K562 (cell line): Measurements from ENCODE around the gene ROR2. TPM values are rescaled to one million over a fixed set of nuclear protein-coding genes. Genes with fewer than 3 reads are reported as not detected.

Experiments
- ATAC-seq: fragments of 200-7000 bp; cut with Tn5 transposase; 3 replicates; pipeline ENCODE4 v1.9.1; 2020; ENCODE audit warnings: moderate library complexity
- BruUV-seq: library from RNA; stranded (reverse); fragments of 400-500 nt; replicated peaks from 2 replicates; lab custom pipeline; 2021; lab: Mats Ljungman, UMichigan
- CTCF ChIA-PET: fragments of 300-600 bp; formaldehyde crosslinking; extraction: SDS; loops from one replicate; lab custom pipeline; 2021; ENCODE audit warnings: low intra/inter-chr PET ratio; lab: Yijun Ruan, JAX
- POLR2A ChIA-PET: fragments of 300-600, 350-650 bp; sonication (Branson Sonifier 250); formaldehyde crosslinking; extraction: SDS; loops from one replicate; lab custom pipeline; 2021; ENCODE audit warnings: antibody characterized with exemption, inconsistent platforms; lab: Yijun Ruan, JAX
- DNase-seq, 4 experiments: peaks; one replicate each; pipeline versions ENCODE4 v3.0.0 to v3.0.0-alpha.2; 2011 to 2018; ENCODE audit warnings: low spot score in 3 of 4, mixed read lengths in 3 of 4; ENCODE audit errors: extremely low read depth in 1 of 4
- FAIRE-seq: peaks from 2 replicates; lab custom pipeline; 2011; peaks lifted over from hg19 to GRCh38; lab: Jason Lieb, UNC
- H2AFZ ChIP-seq: 2 replicates; pipeline ENCODE4 v1.6.0; 2011; ENCODE audit warnings: low read depth, low read length, control low read depth, inconsistent platforms
- H3K27ac ChIP-seq: fragments of 200-600 bp; 3 replicates; pipeline ENCODE4 v1.8.0; 2011; ENCODE audit warnings: low read depth, mild to moderate bottlenecking, control low read depth, inconsistent platforms, low read length, moderate library complexity, mixed read lengths; ENCODE audit errors: extremely low read depth
- H3K27me3 ChIP-seq, 2 experiments: fragments of 300-600 bp in 1 of 2; 2 replicates in 1 of 2; 3 replicates in 1 of 2; pipeline versions ENCODE4 v1.6.0 to v1.8.0; 2011; ENCODE audit warnings: inconsistent platforms in 2 of 2, low read length in 2 of 2, mild to moderate bottlenecking in 1 of 2, mixed read lengths in 1 of 2, moderate library complexity in 1 of 2; ENCODE audit not compliant: control insufficient read depth in 2 of 2, insufficient read depth in 2 of 2
- H3K36me3 ChIP-seq: fragments of 300-600 bp; 3 replicates; pipeline ENCODE4 v1.8.0; 2011; ENCODE audit warnings: mild to moderate bottlenecking, low read length, inconsistent platforms; ENCODE audit not compliant: control insufficient read depth, insufficient read depth
- H3K4me1 ChIP-seq, 2 experiments: fragments of 200-600 bp in 1 of 2; replicated peaks in 1 of 2; 2 replicates in 1 of 2; 3 replicates in 1 of 2; pipeline versions ENCODE4 v1.5.1 to v1.8.0; 2011; ENCODE audit warnings: inconsistent platforms in 2 of 2, low read length in 2 of 2, mild to moderate bottlenecking in 1 of 2, mixed read lengths in 1 of 2, moderate library complexity in 1 of 2; ENCODE audit not compliant: control insufficient read depth in 2 of 2, insufficient read depth in 2 of 2
- H3K4me2 ChIP-seq: 2 replicates; pipeline ENCODE4 v1.6.1; 2011; ENCODE audit warnings: low read length, control low read depth, inconsistent platforms, mixed read lengths; ENCODE audit not compliant: insufficient read depth
- H3K4me3 ChIP-seq: fragments of 200-600 bp; sonication (generic), shearing (Covaris generic); 2 replicates; pipeline ENCODE4 v1.5.1; 2016; ENCODE audit warnings: control low read depth, inconsistent platforms
- H3K79me2 ChIP-seq: fragments of 200-600 bp; 3 replicates; pipeline ENCODE4 v1.8.0; 2011; ENCODE audit warnings: low read length, inconsistent platforms; ENCODE audit not compliant: control insufficient read depth, insufficient read depth
- H3K9ac ChIP-seq, 2 experiments: 2 replicates each; pipeline versions ENCODE4 v1.6.0 to v1.6.1; 2011; ENCODE audit warnings: low read depth in 2 of 2, low read length in 2 of 2, control low read depth in 1 of 2, inconsistent platforms in 1 of 2, mild to moderate bottlenecking in 1 of 2, mixed read lengths in 1 of 2; ENCODE audit not compliant: insufficient read depth in 1 of 2
- H3K9me1 ChIP-seq: one replicate; pipeline ENCODE4 v1.6.0; 2011; ENCODE audit warnings: inconsistent platforms, mild to moderate bottlenecking, low read length, moderate library complexity; ENCODE audit not compliant: control insufficient read depth, insufficient read depth
- H3K9me3 ChIP-seq: replicated peaks from 2 replicates; pipeline ENCODE4 v1.5.1; 2011; ENCODE audit warnings: low read depth, low read length, inconsistent platforms; ENCODE audit not compliant: control insufficient read depth, insufficient read depth
- H4K20me1 ChIP-seq: replicated peaks from 2 replicates; pipeline ENCODE4 v1.6.1; 2011; ENCODE audit warnings: low read length, inconsistent platforms, mixed read lengths; ENCODE audit not compliant: control insufficient read depth, insufficient read depth
- ESRRB ChIP-seq: fragments of 250-450 bp; sonication (Bioruptor Pico); IDR thresholded peaks from 2 replicates; pipeline ENCODE4 v1.5.0; 2020; ENCODE audit warnings: mild to moderate bottlenecking, moderate library complexity, borderline replicate concordance
- NFATC3 ChIP-seq: fragments of 450-650 bp; IDR thresholded peaks from 2 replicates; pipeline ENCODE4 v1.6.1; 2017; ENCODE audit warnings: mild to moderate bottlenecking
- XRCC4 ChIP-seq: IDR thresholded peaks from one replicate; pipeline ENCODE4 v1.6.1; 2011; ENCODE audit not compliant: insufficient read depth, insufficient read length; ENCODE audit errors: extremely low read depth
- ZNF384 ChIP-seq: IDR thresholded peaks from 2 replicates; pipeline ENCODE4 v1.6.1; 2012; ENCODE audit warnings: low read depth, low read length, improper control_type of control experiment
- WGBS: fragments of 100-300 bp; shearing (Covaris generic); methylation state at CpG from one replicate; pipeline ENCODE4 v1.1.6; 2016; ENCODE audit warnings: low coverage, mixed read lengths; ENCODE audit not compliant: insufficient coverage; ENCODE audit errors: missing lambda C conversion rate; 5-methylcytosine and 5-hydroxymethylcytosine counted together
- in situ Hi-C: fragments of 300-500 bp; cut with MboI; formaldehyde crosslinking; loops from 4 replicates; pipeline ENCODE4 v1.15.0; 2018; ENCODE audit warnings: inconsistent platforms, mixed read lengths
- intact Hi-C: fragments of 100-400 bp; cut with micrococcal nuclease; formaldehyde crosslinking; loops from 2 replicates; pipeline ENCODE4 v1.14.2; 2022
- polyA plus RNA-seq, 8 experiments: library from polyadenylated mRNA; depleted of rRNA in 4 of 8; stranded (reverse) in 5 of 8; unstranded in 3 of 8; fragments of >200 nt; fragmentation: Nextera tagmentation in 2 of 8; fragmentation: Illumina TruSeq in 1 of 8; extraction: Ambion mirVana in 2 of 8; extraction: Trizol in 1 of 8; gene quantifications; 2 replicates each; pipeline versions ENCODE4 v1.2.1 to v1.2.3, GENCODE V29; 2011 to 2014; ENCODE audit warnings: inconsistent platforms in 1 of 8, missing spikeins in 1 of 8
- total RNA-seq, 7 experiments: library from RNA; depleted of rRNA in 6 of 7; stranded (reverse); fragments of >200 nt in 6 of 7; fragmentation: Illumina TruSeq in 2 of 7; extraction: Trizol in 2 of 7; gene quantifications; 2 replicates each; pipeline versions ENCODE4 v1.2.1 to v1.2.3, GENCODE V29; 2011 to 2021; ENCODE audit warnings: low replicate concordance in 1 of 7
- TF ChIP-seq, protein P1 (sequence below), 2 experiments: fragments of 200-800 bp in 1 of 2; sonication (Bioruptor generic) in 1 of 2; sonication (generic) in 1 of 2; formaldehyde crosslinking in 1 of 2; IDR thresholded peaks in 1 of 2; conservative IDR thresholded peaks in 1 of 2; 2 replicates each; pipeline versions ENCODE4 v1.5.0 to v1.6.1; 2016 to 2020; ENCODE audit warnings: missing compliant biosample characterization in 1 of 2, missing genetic modification characterization in 1 of 2, missing genetic modification reagents in 1 of 2
- TF ChIP-seq, protein P2 (sequence below): fragments of 250-450 bp; sonication (Bioruptor Pico); IDR thresholded peaks from 2 replicates; pipeline ENCODE4 v1.8.0; 2021; ENCODE audit warnings: moderate library complexity, mild to moderate bottlenecking, inconsistent platforms
- TF ChIP-seq, protein P3 (sequence below): fragments of 250-450 bp; sonication (Bioruptor Pico); IDR thresholded peaks from 2 replicates; pipeline ENCODE4 v1.4.0; 2020; ENCODE audit warnings: borderline replicate concordance
- TF ChIP-seq, protein P4 (sequence below): conservative IDR thresholded peaks from 2 replicates; pipeline ENCODE4 v1.6.1; 2011; ENCODE audit warnings: low read depth, mild to moderate bottlenecking, low read length; ENCODE audit not compliant: control insufficient read depth
- TF ChIP-seq, protein P5 (sequence below): fragments of 450-650 bp; formaldehyde crosslinking; IDR thresholded peaks from 2 replicates; pipeline ENCODE4 v1.4.0; 2020; ENCODE audit warnings: mild to moderate bottlenecking

Gene ROR2
- total and polyA plus RNA-seq, 9 of the 15 experiments (the other 6 are each of a cell fraction or from before 2014, with no cell fraction given) = 5.6 to 33.8 (median 15.3) TPM

DNA sequence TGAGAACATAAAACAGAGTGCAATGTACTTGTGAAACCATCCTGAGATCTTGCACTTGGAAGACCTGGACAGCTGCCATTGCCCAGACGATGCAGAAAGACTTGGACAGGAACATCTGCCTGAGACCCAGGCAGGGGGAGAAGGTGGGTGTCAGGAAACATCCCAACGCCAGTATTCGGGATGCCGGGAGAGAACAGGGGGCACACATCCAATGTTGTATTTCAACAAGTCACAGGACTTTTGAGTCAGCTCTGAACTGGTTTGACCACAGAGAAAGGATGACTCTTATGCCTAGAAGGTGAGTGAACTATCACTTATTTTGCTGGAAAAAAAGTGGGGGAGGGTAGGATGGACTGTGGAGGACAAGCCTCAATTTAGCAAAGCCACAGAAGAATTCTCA, 124.6 kb downstream of the ROR2 start:
- Histone ChIP-seq H3K27me3 (no peaks in the 10 kb centered on the region), H3K36me3 (no peaks in the 10 kb centered on the region), H2AFZ (no peak overlapping the region), H3K27ac (no peak overlapping the region), H3K4me1 (0 out of 5 replicates have a peak, but pooled peaks cover 0 to 4% of the 10 kb centered on the region in 2 experiments), H3K9me1 (no peaks in the 10 kb centered on the region), H3K79me2 (peaks cover 44% of the 10 kb centered on the region), H3K9ac (no peak overlapping the region), H3K4me3 (no peak overlapping the region), H3K9me3 (no peaks in the 10 kb centered on the region), H4K20me1 (no peaks in the 10 kb centered on the region), H3K4me2 (no peak overlapping the region)
- TF ChIP-seq NFATC3 (no peak), ZNF384 (no peak), ESRRB (CRISPR knock-in tag) (no peak), XRCC4 (no peak)
- TF ChIP-seq, protein P1, sequence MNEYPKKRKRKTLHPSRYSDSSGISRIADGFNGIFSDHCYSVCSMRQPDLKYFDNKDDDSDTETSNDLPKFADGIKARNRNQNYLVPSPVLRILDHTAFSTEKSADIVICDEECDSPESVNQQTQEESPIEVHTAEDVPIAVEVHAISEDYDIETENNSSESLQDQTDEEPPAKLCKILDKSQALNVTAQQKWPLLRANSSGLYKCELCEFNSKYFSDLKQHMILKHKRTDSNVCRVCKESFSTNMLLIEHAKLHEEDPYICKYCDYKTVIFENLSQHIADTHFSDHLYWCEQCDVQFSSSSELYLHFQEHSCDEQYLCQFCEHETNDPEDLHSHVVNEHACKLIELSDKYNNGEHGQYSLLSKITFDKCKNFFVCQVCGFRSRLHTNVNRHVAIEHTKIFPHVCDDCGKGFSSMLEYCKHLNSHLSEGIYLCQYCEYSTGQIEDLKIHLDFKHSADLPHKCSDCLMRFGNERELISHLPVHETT (CRISPR knock-in tag; conservative IDR thresholded peaks at IDR 0.05 in 1 of 2, IDR thresholded peaks at IDR 0.05 in 1 of 2) = no peak
- TF ChIP-seq, protein P2, sequence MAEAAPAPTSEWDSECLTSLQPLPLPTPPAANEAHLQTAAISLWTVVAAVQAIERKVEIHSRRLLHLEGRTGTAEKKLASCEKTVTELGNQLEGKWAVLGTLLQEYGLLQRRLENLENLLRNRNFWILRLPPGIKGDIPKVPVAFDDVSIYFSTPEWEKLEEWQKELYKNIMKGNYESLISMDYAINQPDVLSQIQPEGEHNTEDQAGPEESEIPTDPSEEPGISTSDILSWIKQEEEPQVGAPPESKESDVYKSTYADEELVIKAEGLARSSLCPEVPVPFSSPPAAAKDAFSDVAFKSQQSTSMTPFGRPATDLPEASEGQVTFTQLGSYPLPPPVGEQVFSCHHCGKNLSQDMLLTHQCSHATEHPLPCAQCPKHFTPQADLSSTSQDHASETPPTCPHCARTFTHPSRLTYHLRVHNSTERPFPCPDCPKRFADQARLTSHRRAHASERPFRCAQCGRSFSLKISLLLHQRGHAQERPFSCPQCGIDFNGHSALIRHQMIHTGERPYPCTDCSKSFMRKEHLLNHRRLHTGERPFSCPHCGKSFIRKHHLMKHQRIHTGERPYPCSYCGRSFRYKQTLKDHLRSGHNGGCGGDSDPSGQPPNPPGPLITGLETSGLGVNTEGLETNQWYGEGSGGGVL (CRISPR knock-in tag) = no peak
- TF ChIP-seq, protein P3, sequence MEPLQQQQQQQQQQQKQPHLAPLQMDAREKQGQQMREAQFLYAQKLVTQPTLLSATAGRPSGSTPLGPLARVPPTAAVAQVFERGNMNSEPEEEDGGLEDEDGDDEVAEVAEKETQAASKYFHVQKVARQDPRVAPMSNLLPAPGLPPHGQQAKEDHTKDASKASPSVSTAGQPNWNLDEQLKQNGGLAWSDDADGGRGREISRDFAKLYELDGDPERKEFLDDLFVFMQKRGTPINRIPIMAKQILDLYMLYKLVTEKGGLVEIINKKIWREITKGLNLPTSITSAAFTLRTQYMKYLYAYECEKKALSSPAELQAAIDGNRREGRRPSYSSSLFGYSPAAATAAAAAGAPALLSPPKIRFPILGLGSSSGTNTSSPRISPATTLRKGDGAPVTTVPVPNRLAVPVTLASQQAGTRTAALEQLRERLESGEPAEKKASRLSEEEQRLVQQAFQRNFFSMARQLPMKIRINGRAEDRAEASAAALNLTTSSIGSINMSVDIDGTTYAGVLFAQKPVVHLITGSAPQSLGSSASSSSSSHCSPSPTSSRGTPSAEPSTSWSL (CRISPR knock-in tag) = no peak
- TF ChIP-seq, protein P4, sequence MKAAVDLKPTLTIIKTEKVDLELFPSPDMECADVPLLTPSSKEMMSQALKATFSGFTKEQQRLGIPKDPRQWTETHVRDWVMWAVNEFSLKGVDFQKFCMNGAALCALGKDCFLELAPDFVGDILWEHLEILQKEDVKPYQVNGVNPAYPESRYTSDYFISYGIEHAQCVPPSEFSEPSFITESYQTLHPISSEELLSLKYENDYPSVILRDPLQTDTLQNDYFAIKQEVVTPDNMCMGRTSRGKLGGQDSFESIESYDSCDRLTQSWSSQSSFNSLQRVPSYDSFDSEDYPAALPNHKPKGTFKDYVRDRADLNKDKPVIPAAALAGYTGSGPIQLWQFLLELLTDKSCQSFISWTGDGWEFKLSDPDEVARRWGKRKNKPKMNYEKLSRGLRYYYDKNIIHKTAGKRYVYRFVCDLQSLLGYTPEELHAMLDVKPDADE = no peak
- TF ChIP-seq, protein P5, sequence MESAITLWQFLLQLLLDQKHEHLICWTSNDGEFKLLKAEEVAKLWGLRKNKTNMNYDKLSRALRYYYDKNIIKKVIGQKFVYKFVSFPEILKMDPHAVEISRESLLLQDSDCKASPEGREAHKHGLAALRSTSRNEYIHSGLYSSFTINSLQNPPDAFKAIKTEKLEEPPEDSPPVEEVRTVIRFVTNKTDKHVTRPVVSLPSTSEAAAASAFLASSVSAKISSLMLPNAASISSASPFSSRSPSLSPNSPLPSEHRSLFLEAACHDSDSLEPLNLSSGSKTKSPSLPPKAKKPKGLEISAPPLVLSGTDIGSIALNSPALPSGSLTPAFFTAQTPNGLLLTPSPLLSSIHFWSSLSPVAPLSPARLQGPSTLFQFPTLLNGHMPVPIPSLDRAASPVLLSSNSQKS (CRISPR knock-in tag) = no peak
- in situ Hi-C loops (no loop called here), intact Hi-C loops (no loop called here)
- FAIRE-seq = no peak
- BruUV-seq = no TSS peak
- no peak for ATAC-seq
- no peak for DNase-seq
- CTCF ChIA-PET = no interaction called here
- POLR2A ChIA-PET = no interaction called here
- WGBS = 72% methylated on average over 4 of the region's 4 CpGs
